GM19372 (cell line): ENCODE data around the gene MYO3A.

Source experiments
- ATAC-seq: cut with Tn5 transposase; IDR thresholded peaks from one replicate; pipeline ENCODE4 v1.9.1; 2021; ENCODE audit warnings: mild to moderate bottlenecking, low read depth, moderate library complexity; ENCODE audit not compliant: unreplicated experiment

Gene MYO3A, protein sequence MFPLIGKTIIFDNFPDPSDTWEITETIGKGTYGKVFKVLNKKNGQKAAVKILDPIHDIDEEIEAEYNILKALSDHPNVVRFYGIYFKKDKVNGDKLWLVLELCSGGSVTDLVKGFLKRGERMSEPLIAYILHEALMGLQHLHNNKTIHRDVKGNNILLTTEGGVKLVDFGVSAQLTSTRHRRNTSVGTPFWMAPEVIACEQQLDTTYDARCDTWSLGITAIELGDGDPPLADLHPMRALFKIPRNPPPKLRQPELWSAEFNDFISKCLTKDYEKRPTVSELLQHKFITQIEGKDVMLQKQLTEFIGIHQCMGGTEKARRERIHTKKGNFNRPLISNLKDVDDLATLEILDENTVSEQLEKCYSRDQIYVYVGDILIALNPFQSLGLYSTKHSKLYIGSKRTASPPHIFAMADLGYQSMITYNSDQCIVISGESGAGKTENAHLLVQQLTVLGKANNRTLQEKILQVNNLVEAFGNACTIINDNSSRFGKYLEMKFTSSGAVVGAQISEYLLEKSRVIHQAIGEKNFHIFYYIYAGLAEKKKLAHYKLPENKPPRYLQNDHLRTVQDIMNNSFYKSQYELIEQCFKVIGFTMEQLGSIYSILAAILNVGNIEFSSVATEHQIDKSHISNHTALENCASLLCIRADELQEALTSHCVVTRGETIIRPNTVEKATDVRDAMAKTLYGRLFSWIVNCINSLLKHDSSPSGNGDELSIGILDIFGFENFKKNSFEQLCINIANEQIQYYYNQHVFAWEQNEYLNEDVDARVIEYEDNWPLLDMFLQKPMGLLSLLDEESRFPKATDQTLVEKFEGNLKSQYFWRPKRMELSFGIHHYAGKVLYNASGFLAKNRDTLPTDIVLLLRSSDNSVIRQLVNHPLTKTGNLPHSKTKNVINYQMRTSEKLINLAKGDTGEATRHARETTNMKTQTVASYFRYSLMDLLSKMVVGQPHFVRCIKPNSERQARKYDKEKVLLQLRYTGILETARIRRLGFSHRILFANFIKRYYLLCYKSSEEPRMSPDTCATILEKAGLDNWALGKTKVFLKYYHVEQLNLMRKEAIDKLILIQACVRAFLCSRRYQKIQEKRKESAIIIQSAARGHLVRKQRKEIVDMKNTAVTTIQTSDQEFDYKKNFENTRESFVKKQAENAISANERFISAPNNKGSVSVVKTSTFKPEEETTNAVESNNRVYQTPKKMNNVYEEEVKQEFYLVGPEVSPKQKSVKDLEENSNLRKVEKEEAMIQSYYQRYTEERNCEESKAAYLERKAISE (N-terminal part only)

DNA sequence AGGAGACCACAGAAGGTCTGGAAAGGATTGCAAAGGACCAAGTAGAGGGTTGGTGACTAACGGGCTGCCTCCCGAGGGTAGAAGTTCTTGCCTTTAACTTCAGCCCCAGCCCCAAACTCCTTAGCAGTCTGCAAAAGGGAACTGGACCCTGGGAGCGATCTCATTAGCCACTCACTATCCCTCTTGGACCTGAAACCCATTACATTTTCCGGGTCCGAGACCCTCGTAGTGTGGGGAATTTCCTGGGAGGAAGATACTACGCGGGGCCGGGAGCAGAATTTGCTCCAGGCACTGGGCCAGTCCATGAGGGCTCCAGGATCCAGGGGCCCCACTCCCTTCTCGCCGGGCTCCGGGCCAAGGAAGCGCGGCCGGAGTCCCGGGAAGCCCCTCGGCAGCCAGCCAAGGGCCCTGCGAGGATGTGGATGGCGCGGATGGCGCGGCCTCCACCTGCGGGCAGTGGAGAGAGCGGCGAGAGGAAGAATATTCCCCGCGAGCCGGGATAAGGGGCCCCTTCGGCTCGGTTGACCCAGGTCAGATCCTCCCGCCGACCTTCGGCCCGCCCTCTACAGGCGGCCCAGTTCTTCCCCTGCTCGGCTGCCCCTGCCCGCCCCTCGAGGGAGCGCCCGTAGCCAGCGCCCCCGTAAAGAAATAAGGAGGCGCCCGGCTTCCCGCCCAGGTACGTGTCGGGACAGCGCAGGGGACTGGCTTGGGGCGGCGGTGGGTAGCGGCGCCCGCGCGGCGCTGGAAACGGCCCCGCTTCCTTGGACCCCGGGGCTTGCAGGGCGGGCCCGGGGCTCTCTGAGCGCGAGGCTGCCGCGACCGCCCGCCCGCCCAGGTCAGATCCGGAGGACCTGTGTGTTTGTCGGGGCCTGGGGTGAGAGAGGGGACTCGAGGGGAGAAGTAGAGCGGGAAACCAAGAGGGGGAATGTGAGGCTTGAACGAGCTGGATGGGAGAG, at the start of gene MYO3A:
MYO3A (plus strand) TSS at position 577 of the 956 bp plus-strand sequence. CDS start 17,882 bp downstream, outside the sequence.
- no peak for ATAC-seq

DNA sequence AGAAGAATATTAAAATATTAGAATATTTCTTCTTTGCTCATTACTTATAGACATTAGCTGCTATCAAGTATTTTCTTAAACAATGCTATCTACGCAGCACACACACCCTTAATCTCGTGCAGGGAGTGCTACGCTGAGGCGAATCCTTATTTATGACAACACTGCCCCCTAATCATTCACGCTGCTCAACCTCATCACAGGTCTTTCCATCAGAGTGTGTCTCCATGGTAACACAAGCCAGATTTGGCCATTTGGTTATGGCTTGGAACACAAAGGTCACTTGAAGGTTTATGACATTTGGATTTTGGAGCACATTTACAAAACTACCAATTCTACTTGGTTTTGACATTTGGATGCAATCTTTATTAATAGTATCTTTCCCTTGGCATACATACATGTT, 45.4 kb upstream of the MYO3A start:
- ATAC-seq: no peak

DNA sequence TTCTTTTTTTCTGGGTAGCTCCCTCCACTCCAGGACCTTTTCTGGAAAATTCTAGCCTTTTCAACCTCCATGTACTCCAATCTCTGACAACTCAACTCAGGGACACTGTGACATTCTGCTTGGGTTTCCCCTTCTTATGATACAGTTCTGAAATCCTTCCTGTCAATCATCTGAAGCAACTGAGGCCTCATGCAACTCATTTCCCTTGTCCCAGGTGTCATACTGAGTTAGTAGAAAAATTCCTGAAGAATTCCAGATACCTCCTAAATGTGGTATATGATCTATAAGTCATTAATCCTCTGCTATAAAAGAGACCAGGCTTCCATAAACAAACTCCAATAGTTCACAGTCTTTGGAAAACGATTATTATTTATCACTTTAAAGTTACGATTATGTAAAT, 43.0 kb upstream of the MYO3A start:
- no peak for ATAC-seq

DNA sequence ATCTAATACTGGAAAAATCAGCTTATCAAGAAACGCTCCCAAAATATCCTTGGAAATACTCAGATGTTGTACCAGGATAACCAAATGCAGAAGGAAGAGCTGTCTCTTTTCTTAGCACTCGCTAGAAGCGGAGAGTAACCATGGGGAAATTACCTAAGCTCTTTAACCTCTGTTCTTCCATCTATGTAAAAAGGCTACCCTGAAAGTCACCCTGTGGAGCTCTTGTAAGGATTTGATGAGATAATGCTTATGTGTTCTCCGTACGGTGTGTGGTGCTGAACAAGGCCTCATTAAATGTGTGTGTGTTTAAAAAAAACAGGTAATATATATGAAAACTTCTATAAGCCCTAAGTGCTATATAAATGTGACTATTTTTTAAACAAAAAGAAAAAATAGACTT, 38.2 kb upstream of the MYO3A start:
- no peak for ATAC-seq

GRCh38 chr10:25896421-25896820, 37.6 kb upstream of the MYO3A start:
- ATAC-seq: no peak

- no peak for ATAC-seq
Measured at GRCh38 chr10:25899304-25899703, 34.7 kb upstream of the MYO3A start.

DNA sequence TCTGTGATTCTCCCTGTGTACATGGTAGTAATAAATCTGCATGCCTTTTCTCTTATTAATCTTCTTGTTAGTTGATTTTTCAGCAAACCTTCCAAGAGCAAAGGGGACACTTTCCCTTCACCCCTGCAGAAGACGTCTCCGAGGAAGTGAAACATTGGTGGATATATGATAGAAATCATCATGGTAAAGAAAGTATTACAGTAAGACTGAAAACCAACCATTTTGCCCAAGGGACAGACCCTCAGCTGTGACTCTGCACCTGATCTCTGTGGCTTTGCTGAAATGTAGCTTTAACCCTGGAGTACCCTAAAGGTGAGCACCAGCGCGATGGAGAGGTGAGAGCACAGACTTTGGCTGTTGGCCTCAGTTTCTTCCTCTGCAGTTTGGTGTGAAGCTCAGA, 32.8 kb upstream of the MYO3A start:
- no peak for ATAC-seq

DNA sequence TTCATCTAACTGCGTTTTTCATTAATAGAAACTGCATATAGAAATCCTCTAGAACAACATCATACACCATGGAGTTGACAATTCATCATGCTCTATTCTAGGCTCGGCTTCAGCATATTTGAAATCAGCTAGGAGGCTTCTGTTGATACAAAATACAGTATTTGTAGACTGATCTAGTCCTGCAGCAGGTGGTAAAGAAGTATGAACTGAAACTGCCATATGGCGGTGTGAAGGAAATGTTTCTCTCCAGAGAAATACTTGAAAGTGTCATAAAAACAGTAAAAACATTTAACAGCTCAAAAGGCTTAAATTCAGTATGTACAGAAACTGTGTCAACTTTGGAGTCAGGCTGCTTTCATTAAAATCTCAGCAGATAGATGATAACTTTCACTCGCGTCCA, 32.0 kb upstream of the MYO3A start:
- ATAC-seq: no peak

DNA sequence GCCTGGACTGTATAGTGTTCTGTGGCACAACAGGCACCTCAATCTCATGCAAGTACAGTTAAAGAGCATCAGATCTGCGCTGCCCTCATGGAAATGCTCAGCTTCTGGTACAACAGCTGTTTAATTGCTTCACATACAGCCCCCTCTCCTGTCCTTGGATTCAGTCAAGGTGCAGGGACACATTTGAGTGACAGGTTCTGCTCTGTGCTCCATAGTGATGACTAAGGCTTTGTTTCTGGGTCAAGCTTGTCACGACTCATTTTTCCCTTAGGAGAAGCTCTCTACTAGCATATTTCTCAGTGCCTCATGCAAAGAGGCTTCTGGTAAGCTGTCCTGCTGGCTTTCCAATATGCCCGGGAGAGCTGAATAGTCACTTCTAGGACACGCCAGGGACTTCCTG, 26.8 kb upstream of the MYO3A start:
- ATAC-seq: no peak

- no peak for ATAC-seq
Measured at GRCh38 chr10:25912866-25913265, 21.2 kb upstream of the MYO3A start.

- no peak for ATAC-seq
Measured at GRCh38 chr10:25914776-25915175, 19.3 kb upstream of the MYO3A start.

DNA sequence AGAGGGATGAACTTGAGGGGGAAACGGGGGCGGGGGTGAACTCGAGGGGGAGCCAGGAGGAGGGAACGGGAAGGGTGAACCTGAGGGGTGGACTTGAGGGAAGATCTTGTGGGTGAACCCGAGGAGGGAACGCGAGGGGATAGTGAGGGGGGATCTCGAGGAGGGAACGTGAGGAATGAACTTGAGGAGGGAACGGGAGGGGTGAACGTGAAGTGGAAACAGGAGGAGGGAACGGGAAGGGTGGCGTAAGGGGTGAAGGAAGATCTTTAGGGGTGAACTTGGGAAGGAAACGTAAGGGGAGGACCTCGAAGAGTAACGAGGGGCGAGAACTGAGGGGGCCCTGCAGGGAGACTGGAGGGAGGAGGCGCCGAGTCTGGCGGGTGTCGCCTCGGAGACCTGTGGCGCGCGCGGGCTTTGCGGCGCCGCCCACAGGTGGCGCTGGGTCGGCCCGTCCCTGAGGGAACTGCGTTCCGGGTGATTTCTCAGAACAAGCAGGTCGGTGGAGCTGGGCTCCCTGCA, 651 bp downstream of the MYO3A start:
- ATAC-seq: no peak

- ATAC-seq: no peak
Measured at GRCh38 chr10:25938405-25938804, 4.4 kb downstream of the MYO3A start.

GRCh38 chr10:25944771-25945170, 10.7 kb downstream of the MYO3A start:
- no peak for ATAC-seq

- ATAC-seq: no peak
Measured at GRCh38 chr10:25952857-25953256, 18.8 kb downstream of the MYO3A start.

DNA sequence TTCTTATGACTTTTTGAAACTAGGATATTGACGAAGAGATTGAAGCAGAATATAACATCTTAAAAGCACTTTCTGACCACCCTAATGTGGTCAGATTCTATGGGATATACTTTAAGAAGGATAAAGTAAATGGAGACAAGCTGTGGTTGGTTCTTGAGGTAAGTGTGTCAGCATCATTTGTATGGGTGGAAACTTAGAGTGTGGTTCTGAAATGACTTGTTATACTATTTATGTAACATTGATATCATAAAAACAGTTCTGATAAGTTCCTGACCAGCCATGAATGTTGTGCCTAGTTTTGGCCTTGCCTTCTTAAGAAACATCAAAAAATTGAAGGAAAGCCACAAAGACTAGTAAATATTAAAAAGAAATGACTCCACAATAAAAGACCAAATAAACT, 20.8 kb downstream of the MYO3A start:
- ATAC-seq: no peak

DNA sequence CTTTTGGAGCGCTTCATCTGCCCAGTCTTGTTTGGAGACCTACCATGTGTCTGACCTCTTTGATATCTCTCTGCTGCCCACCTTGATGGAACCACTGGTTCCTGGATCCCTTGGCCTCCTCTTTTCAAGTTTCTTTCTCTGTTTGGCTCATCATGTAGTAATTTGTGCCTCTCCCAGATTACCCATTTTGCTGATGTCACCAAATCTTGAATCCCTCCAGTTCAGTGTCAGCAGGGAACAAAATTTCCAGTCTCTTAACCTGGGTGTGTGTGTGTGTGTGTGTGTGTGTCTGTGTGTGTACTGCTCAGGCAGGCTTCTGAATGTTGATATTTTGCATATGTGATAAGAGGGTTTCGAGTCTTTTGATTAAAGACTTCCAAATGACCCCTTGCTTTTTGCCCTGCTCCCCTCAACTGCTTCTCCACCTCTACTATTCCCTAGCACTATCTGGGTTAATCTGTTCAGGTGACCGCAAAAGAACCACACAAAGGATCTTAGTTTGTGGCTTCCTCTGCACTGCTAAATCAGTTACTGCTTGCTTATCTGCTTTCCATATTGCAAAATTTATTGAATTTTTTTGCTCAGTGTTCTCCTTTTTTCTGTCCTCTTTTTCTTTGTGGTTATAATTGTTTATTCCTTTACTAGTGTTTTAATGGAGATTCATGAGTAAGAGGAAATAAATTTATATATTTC, 25.7 kb downstream of the MYO3A start:
- ATAC-seq: no peak

DNA sequence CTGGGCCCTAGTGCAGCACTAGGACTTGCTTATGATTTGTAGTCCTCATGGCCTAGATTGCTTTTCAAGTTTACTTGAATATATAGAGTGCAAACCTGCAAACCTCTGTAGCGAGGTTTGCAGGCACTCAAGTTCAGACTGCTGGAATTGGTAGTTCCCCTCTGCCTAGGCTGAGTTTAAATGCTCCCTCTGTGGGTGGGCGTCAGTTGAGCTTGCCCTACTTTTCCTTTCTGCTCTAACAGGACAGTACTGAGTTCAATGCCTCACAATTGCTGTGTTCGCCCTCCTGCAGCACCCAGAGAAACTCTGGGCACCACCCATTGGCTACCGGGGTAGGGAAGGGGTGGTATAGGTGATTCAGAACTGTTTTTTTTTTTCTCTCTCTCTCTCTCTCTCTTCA, 31.6 kb downstream of the MYO3A start:
- ATAC-seq: no peak

- no peak for ATAC-seq
Measured at GRCh38 chr10:25966844-25967243, 32.8 kb downstream of the MYO3A start.
